Epidermal melanocyte (primary cell): ENCODE results near the gene SORCS2.

Experiments used
- DNase-seq: peaks from one replicate; pipeline ENCODE4 v3.0.0; 2011; ENCODE audit warnings: low spot score; ENCODE audit not compliant: insufficient read length

The SORCS2 gene

DNA sequence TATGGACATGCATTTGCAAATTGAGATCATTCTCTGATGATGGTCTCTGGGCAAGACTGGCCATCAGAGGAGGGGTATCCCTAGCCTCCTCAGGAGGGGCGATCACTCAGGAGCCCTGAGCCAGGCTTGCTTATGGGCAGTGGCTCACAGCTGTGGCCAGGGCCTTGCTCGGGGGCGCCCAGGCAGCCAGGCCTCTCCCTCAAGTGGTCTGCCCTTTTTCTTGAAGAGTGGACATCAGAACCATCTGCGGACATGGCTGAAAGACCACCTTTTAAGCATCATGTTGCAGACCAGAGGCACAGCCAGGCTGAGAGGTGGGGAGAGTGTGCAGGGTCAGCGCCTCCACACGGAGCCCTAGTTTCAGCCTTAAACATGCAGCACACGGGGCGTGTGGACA, 349.1 kb downstream of the SORCS2 start:
- DNase-seq = no peak

DNA sequence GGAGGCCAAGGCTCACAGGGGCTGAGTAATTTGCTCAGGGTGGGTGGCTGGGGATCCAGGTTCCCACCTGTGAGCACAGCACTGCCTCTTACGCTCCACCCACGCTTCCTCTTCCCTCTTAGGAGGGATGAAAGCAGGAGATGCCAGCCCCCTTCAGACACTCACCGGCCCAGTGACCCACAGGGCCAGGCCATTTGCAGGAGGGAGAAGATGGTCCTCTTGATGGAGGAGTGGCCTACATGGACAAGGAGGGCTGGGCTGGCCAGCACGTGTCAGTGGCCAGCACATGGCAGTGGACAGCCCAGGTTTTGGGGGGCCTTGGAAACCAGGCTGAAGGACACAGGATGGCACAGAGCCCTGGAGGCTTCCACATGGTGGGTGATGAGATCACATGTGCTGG, 350.4 kb downstream of the SORCS2 start:
- no peak for DNase-seq

DNA sequence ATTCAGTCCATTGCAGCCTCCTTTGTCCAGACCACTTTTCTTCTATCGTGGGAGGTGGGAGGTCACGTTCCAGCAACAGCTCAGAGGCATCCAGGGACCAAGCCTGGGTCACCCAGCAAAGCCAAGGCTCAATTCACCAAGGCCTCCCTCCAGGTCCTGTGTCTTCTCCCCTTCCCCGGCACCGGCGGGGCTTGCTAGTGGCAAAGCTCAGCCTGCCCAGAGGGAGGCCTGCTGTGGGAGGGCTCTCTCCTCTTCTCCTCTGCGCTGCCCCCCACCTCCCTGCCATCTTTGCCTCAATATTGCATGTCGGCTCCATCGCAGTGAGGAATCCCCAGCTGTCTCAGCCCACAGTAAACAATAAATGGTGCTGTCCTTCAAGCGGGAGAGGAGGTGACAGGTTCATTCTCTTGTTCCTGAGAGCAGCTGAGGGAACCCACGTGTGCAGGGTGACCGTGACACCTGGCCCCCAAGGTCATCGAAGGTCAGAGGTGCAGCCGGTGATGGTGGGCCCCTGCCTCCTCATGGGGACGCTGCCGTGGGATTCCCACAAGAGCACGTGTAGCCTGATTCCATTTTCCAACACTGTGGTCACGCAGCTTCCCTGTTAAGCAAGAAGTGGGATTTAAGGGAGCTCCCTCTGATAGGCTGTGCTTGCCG, 353.9 kb downstream of the SORCS2 start:
- no peak for DNase-seq

DNA sequence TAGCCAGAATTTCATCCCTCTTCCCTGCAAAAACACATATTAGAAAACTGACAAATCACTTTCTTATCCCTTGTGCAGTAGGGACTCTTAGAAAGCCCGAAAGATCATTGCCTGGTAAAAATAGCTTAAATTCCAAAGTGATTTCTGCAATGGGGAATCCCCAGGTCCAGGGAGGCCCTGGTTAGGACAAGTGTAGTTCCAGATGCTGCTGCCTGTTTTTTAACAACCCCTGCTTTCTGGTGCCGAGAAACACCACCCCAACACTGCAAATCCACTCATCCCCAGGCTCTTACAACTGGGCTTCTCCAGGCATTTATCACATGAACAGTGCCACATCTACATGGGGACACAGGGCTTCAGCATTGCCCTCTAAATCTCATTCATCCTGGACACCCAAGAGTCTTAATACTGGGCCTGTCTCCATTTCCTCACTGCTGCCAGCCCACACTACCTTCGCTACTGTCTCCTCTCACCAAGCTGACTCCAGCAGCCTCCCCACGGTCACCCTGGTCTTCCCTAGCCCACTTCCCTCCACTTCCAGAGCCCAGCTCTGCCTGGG, 354.6 kb downstream of the SORCS2 start:
- DNase-seq = no peak

DNA sequence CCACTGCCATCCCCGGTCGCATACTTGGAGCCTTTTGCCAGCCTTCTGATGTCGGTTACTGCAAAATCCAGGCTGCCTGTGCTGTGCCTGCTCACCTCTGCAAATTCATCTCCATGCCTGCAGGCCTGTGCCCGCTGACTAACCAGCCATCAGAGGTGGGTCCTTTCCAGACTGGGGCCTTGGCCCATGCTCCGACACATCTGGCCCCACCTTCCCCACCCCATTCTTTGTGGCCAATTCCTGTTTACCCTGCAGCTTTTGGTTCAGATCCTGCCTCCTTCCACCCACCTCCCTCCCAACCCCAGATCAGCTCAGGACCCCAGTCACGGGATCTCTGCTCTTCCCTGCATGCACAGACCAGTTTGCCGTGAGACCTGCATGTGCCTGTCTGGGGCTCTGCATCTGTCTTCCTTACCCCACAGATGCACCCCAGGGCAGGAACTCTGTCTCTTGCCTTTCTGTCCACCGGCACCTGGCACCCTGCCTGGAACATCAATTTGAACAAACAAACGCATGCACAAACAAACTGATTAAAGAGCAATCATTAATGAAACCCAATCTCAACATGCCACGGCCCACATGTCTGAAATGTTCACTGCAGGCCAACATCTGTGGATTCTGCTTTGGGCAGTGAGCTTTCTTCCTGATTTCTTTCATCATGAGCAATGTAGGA, 355.2 kb downstream of the SORCS2 start:
- no peak for DNase-seq

DNA sequence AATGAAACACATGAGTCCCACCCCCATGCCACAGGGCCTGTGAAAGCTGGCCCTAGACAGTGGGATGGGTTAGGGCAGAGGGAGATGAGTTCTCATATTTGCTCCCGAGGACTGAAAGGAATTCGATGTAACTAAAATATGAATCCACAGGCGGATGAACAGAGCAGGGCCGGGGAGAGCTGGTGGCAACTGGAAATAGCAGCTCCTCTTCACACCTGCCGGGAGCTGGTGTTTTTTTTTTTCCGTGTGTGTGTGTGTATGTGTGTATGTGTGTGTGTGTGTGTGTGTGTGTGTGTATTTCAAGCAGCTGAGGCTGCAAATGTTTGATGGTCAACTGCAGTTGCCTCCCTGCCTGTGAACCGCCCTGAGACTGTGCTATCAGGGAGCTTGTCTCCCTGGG, 357.5 kb downstream of the SORCS2 start:
- DNase-seq = no peak

DNA sequence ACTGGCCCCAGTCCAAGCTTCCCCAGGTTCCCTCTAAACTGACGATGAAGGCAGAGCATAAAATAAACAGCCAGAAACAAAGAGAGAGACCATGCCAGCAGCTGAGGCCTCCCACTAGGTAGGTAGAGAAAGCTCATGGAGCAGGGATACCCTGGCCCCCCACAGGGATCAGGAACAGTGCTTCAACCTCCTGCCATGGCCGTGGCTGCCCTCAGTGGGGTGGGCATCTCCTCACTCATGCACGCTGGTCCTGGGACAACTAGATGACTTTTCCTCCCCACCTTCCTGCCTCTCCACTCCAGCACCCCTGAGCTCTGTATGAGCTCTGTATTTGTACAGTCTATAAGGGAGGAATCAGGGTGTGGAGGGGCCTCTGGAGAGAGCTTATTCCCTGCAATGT, 360.1 kb downstream of the SORCS2 start:
- DNase-seq = no peak

DNA sequence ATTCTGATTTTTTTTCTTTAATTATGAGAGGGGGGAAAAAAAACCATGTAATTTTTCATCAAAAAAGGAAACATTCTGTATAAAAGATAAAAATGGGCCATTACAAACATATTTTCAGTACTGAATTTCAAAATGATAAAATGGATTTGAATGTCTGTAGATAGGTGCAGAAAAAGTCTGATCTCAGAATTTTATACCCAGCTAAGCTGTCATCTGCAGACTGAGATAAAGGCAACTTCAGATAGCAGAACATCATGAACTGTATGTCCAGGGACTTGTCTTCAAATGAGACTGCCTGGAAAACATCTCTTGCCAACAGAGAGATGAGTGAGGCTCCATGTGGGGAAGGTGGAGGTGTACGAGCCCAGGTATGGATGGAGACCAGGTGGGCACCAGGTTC, 360.9 kb downstream of the SORCS2 start:
- DNase-seq = no peak

DNA sequence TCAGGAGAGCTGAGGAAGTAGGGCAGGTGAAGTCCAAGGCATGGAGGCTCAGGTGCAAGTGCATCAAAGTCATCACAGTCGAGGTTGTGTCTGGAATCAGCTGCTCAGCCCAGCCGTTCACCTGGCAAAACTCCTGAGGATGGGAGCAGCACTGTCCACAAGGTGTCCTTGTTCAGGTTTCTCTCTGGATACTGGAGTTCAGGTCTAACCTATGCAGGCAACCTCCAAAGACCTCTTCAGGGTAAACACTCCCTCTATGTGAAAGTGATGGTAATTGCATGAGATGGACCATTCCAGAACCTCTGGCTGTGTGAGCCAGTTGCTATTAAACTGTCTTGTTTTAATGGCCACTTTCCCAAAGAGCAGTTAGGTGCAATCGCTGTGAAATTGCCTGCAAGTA, 362.6 kb downstream of the SORCS2 start:
- no peak for DNase-seq

DNA sequence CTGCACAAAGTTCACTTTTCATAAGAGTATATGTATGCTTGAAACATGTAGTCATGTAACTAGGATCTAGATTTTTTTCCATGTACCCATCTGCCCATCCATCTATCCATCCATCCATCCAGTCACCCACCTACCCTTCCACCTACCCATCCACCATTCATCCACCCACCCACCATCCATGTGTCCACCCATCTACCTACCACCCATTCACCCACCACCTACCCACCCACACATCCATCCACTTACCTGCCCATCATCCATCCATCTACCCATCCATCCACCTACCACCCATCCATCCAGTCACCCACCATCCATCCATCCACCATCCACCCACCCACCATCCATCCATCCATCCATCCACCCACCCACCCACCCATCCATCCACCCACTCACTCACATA, 364.2 kb downstream of the SORCS2 start:
- no peak for DNase-seq

DNA sequence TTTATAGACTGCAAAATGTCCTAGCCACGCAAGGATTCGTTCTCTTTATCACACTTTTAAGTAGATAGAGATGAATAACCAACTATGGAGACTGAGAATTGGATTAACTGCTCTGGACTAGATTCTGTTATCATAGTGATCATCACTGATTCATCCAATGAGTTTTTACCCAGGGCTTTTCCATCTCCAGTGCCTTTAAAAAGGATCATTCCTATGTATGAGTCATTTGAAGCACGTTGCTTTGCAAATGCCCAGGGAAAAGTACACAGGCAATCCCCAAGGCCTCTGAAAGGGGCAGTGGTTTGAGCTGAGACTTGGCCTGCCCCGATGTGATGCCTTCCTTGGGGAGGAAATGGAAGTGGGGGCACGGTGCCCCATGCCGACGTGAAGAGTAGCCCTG, 365.1 kb downstream of the SORCS2 start:
- DNase-seq = no peak

DNA sequence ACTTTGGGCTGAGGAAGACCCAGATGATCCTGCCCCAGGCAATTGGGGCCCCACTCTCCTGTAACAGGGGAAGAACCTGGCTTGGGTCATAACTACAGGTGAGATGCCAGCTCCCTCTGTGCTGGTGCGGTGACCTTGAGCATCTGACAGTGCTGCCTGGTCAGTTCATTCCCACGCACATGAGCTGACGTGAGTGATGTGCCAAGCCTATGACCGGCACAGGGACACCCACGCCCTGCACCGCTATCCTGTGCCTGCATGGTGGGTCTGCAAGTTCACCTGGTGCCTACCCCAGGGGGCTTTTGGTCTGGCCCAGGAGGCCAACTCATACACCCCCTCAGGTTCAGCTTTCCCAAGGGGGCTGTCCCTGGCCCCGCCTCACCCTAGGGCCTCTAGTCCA, 366.1 kb downstream of the SORCS2 start:
- DNase-seq = no peak

DNA sequence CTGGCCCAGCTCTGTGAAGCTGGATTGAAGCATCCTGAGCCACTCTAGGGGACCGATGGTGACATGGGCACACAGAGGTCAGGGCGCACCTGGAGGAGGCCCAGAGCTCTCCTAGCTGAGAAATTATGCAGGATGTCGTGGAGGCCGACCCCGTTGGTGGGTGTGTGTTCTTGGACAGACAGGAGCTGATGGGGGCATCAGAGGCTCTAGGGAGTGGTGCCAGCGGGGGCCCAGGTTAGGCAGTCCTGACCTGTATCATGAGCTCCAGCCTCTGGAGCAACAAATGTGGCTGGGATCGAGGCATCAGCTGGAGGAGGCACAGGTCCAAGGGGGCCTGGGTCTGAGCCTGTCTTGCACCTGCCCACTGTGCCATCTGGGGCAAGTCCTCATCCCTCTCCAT, 367.0 kb downstream of the SORCS2 start:
- no peak for DNase-seq

DNA sequence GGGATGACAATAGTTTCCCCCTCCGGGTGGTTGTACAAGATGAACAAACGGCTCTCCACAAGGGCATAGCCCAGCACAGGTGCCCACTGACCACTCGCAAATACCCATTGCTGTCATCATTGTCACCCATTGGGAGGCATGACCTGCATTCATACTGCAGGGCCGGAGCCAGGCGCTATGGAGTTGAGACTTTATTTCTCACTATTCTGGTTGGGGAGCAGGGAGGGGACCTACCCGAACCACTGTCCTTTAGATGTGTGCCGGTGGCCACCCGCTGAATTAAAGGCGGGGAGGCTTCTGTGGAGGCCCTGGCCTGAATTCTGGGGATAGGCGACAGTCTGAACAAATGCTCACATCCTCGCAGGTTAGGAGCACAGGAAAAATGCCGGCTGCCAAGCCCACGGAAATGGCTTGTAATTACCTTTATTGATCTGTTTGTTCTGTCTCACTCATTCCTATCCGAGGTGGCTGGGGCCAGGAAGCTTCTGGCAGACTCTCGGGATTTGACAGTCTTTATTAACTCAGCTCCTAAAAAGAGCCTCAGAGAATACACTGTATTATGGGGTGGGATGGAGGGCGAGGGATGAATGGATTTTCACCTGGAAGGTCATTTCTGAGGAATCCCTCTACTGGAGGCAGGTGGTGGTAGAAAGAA, 367.5 kb downstream of the SORCS2 start:
- DNase-seq = no peak

DNA sequence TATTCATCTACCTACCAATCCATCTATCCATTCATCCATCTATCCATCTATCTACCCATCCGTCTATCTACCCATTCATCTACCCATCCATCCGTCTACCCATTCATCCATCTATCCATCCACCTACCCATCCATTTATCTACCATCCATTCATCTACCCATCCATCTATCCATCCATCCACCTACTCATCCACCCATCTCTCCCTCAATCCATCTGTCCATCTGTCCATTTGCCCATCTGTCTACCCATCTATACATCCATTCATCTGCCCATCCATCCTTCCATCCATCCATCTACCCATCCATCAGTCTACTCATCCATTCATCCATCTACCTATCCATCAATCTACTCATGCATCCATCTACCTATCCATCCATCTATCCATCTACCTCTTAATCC, 369.2 kb downstream of the SORCS2 start:
- DNase-seq = no peak

DNA sequence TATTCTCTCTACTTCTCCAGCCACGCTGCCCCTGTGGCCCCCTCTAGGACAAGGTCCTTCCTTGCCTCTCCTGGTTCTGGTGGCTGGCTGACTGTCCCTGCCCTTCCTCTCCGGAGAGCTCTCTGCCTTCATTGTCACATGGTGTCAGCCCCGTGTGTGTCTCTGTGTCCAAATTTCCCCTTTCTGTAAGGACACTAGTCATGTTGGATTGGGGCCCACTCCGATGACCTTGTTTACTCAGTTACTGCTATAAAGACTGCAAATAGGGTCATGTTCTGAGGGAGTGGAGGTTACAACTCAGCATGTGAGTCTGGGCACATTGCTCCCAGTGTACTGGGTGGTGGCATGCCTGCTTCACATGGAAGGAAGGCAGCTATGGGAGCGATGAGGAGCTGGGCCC, 371.9 kb downstream of the SORCS2 start:
- no peak for DNase-seq

DNA sequence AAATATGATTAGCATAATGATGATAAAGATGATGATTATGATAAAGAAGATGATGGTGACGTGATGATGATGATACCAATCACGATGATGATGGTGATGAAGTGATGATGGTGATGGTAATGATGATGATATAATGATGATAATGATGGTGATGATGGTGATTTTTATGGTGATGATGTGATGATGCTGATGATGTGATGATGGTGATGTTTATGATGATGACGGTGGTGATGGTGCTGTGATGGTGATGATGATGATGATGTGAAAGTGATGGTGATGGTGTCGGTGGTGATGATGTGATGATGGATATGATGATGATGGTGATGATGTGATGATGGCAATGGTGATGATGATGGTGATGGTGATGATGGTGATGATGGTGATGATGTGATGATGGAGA, 373.1 kb downstream of the SORCS2 start:
- DNase-seq = no peak

DNA sequence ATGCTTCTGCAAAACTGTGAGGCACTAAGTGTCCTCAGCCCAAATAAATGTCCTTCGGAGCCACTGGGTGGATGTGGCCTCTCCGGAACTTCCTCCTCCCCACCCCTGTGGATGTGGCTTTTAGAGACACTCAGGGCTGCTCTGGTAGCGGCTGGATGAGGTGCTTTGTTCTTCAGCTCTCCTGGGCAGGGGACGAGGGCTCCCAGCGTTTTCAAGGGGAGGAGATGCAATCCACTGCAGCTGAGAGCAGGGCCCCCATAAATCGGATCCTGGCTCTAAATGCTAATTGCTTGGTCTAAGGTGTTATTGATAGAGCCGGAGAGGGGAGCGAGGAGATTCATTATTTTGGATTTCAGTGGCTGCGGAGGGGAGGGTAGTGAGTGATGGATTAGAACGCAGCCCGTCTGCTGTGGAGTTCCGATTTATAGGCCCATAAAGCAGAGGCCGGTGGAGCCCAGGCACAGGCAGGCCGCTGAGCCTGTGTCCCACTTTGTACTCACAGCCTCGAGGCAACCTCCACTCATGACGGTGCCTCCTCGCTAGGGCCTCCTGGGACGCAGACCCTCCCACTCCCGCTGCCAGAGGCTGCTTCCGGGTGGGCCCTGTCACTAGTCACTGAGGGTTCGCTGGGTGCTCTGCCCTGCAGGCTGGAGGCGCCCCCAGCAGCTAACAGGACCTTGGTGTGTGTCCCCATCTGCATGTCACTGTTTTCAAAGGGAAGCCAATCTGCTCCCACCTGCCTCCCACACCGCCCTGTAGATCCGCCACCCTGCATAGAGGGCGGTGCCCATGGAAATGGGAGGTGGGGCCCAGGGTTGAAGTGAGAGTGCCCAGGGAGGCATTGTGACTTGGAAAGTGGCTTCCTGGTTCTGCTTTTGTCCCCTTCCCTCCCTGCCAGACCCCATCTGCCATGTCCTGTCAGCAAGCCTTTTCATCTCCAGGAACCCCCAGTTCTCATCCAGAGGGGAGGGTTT, 377.8 kb downstream of the SORCS2 start:
- no peak for DNase-seq

DNA sequence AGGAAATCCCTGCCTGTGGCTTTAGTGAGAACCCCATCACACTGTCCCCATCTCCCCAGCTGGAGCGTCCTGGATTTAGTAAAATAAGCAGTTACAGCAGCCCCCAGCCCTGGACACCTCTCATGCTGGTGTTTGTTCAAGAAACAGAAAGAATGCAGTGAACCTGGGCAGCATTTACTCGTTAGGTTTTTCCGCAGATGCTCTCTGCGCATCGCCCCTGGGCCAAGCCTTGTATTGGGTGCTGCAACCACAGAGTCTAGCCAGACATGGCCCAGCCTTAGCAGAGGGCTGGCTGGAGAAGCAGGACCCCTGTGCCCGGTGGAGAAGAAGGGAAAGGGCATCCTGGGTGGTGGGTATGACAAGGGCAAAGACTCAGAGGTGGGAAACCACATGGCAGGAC, 378.7 kb downstream of the SORCS2 start:
- no peak for DNase-seq

DNA sequence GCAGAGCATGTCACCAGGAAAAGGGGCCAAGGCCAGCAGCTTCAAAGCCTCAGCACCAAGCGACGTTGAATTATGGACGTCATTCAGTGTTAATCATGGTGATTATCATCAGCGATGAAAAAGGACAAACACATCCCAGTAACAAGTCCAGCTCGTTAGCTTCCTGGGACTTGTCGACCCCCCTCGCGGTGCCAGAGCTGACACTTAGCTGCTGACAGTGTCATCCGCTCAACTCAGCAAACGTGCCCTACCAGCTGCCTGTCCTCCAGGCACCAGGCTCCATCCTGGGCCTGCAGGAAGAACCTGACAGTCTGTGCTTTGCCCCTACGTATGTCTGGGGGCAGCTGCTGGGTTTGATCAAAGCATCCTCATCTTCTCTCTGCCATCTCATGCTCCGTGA, 379.4 kb downstream of the SORCS2 start:
- DNase-seq = no peak

DNA sequence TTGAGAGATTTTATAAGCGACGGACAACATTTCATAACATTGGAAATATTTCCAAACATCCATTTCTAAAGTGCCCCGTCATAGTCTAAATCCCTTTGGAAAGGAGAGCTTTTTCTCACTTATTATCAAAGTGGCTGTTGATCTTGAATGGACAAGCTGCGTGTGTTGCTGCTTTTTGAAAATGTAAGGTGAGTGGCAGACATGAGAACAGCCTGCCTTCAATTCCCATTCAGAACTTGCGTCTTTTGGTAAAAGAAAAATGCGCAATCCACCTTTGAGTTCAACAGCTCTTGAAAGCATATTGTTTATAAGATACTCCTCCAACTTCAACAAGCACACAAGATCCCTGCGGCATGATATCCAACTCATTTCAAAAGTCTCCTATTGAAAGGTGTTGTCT, 380.6 kb downstream of the SORCS2 start:
- DNase-seq = no peak
